NB4 (cell line): Measurements from ENCODE around the gene ZIC5.

ENCODE experiments used
- DNase-seq: peaks from one replicate; pipeline ENCODE4 v3.0.0; 2010; ENCODE audit warnings: low read depth
- H3K4me3 ChIP-seq: one replicate; pipeline ENCODE4 v1.5.1; 2011; ENCODE audit warnings: mild to moderate bottlenecking, low read depth, low read length, moderate library complexity
- CTCF ChIP-seq: IDR thresholded peaks from one replicate; pipeline ENCODE4 v1.5.1; 2012; ENCODE audit warnings: low read depth, low read length
- MAX ChIP-seq: IDR thresholded peaks from 2 replicates; pipeline ENCODE4 v1.6.1; 2011; ENCODE audit warnings: low read depth, low read length
- MYC ChIP-seq: IDR thresholded peaks from 2 replicates; pipeline ENCODE4 v1.6.1; 2011; ENCODE audit warnings: low read depth, low read length
- POLR2A ChIP-seq: IDR thresholded peaks from 2 replicates; pipeline ENCODE4 v1.6.1; 2011; ENCODE audit warnings: mild to moderate bottlenecking; ENCODE audit not compliant: insufficient read length; ENCODE audit errors: extremely low read depth

The ZIC5 gene

GRCh38 chr13:99975626-99976025 lies 4.1 kb upstream of the ZIC5 start:
- TF ChIP-seq MAX (no peak), MYC (no peak), POLR2A (no peak), CTCF (no peak)
- no peak for DNase-seq
- H3K4me3 ChIP-seq, result no peak overlapping the region

GRCh38 chr13:99974939-99975561 lies 3.5 kb upstream of the ZIC5 start:
- no peak overlapping the region for H3K4me3 ChIP-seq
- no peak for TF ChIP-seq CTCF
- TF ChIP-seq MAX, result no peak
- TF ChIP-seq MYC, result no peak
- no peak for TF ChIP-seq POLR2A

GRCh38 chr13:99974296-99974938 lies 2.9 kb upstream of the ZIC5 start:
- H3K4me3 ChIP-seq, result no peak overlapping the region
- TF ChIP-seq MAX (no peak), POLR2A (no peak), MYC (no peak), CTCF (no peak)
- DNase-seq, result no peak

More at GRCh38 chr13:99974939-99975561, 3.5 kb upstream of the ZIC5 start:
- no peak for DNase-seq

- no peak overlapping the region for H3K4me3 ChIP-seq
- DNase-seq, result no peak
- TF ChIP-seq POLR2A, result no peak
These were observed 2.2 kb upstream of the ZIC5 start for GRCh38 chr13:99973808-99974185.

GRCh38 chr13:99973163-99973807 lies 1.7 kb upstream of the ZIC5 start:
- no peak for TF ChIP-seq CTCF
- TF ChIP-seq POLR2A, result no peak
- TF ChIP-seq MYC, result no peak
- TF ChIP-seq MAX, result no peak
- H3K4me3 ChIP-seq, result no peak overlapping the region
- DNase-seq, result no peak

- H3K4me3 ChIP-seq, result no peak overlapping the region
These were observed 694 bp upstream of the ZIC5 start for GRCh38 chr13:99972190-99972731.

More at GRCh38 chr13:99972190-99972731, 694 bp upstream of the ZIC5 start:
- DNase-seq, result no peak
- no peak for TF ChIP-seq POLR2A
- TF ChIP-seq CTCF, result no peak
- TF ChIP-seq MYC, result no peak
- no peak for TF ChIP-seq MAX
